Middle frontal gyrus (tissue), 1 donor: ENCODE measurements around the gene VCAN.

ENCODE experiments used
- DNase-seq: peaks from one replicate; pipeline ENCODE4 v3.0.0-alpha.2; 2015; ENCODE audit warnings: low spot score; ENCODE audit errors: extremely low spot score

The VCAN gene

GRCh38 chr5:83494087-83494620 lies 22.6 kb downstream of the VCAN start:
- no peak for DNase-seq

DNA sequence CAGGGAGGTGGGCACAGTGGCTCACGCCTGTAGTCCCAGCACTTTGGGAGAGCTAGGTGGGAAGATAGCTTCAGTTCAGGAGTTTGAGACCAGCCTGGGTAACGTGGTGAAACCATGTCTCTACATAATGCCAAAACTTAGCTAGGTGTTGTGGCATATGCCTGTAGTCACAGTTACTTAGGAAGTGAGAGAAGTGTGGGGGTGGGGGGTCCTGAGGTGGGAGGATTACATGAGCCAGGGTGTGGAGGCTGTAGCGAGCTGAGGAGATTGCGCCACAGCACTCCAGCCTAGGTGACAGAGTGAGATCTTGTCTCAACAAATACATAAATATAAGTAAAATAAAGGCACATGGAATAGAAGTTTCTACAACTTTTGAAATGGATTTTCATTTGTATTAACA lies 23.1 kb downstream of the VCAN start:
- no peak for DNase-seq

DNA sequence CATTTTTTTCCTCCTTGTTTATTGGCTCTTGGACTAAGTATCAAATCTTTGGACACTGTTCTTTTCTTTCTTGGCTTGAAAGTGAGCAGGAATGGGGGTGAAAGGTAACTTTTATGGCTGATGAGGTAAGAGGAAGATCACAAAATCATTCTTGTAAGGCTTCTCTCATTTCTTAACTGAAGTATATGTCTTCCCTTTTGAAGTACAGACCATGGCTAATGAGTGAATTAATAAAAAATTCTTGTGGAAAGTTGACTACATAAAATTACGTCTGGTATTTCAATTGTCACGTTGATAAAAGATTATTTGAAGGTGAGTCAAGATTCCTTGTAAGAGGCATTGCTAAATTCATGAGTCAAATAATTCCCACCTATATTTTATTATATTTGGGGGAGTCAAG lies 25.1 kb downstream of the VCAN start:
- no peak for DNase-seq

DNA sequence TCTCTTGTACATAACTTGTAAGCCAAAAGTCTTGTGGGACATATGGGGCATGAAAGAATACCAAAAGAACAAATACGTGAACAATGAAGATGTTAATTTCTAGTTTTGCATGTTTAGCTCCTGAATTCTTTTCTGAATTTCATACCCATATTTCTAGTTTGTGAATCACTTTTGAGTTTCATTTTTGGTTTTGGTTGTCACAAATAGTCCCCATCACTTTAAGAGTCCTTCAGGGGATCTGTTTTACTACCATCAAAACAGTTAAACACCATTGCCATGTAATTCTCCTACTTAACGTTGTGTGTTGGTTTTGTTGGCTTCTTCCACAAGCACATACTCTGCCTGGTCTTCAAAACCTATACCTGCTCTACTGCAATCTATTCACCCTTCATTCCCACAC lies 27.0 kb downstream of the VCAN start:
- DNase-seq = no peak

- no peak for DNase-seq
These were observed 32.1 kb downstream of the VCAN start for GRCh38 chr5:83503662-83504061.

DNA sequence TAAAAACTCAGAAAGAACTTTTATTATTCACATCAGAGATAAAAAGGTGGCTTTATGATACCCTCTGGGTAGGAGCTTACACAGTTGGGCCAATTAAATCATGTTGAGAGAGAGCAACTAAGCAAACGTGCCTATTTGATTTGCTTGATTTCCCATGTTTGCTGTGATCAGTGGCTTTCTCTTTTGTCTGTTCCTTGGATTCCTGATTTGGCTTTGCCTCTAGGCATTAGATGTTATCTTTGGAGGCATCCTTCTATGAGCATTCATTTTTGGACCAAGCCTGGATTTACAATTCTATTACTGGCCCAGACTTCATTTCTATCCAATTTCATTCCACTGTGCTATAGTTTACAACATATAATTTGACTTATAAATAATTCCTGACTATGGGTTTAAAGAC lies 35.9 kb downstream of the VCAN start:
- no peak for DNase-seq

- DNase-seq = no peak
These were observed 38.0 kb downstream of the VCAN start for GRCh38 chr5:83509540-83509939.

DNA sequence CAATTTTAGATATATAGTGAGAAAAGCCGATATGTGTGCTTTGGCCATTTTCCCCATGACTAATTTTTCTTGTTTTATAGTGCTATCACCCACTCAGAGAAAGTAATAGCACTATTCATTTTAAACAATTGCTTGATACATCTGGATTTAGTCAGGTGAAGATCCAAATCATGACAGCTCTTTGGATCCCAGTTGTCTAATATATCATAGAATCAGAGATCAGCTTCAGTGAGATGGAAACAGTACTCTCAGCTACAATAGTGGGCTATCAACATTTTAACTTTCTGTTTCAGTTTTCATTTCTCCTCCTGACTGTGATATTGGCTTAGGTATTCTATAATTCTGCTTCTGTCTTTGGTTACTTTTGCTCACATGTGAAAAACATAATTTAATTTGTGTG lies 38.7 kb downstream of the VCAN start:
- no peak for DNase-seq

DNA sequence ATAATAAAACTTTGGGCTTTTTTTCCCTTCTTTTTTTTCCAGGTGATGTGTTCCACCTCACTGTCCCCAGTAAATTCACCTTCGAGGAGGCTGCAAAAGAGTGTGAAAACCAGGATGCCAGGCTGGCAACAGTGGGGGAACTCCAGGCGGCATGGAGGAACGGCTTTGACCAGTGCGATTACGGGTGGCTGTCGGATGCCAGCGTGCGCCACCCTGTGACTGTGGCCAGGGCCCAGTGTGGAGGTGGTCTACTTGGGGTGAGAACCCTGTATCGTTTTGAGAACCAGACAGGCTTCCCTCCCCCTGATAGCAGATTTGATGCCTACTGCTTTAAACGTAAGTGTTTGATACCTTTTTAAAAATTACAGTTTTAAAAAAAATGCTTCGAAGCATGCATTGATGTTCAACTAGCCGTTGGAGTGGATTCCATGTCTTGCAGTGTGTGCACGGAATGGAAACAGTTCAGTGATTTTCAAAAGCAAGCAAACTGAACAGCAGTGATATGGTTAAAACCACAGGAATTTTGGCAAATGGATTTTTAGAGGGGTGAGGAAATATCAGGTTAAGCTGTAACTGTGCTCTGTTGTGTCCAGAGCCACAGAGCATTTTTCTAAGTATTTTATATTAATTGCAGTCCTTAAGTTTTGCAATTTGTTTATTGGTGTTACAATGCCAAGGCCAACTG lies 40.7 kb downstream of the VCAN start:
- DNase-seq = no peak

- DNase-seq = no peak
These were observed 41.5 kb downstream of the VCAN start for GRCh38 chr5:83513081-83513480.

DNA sequence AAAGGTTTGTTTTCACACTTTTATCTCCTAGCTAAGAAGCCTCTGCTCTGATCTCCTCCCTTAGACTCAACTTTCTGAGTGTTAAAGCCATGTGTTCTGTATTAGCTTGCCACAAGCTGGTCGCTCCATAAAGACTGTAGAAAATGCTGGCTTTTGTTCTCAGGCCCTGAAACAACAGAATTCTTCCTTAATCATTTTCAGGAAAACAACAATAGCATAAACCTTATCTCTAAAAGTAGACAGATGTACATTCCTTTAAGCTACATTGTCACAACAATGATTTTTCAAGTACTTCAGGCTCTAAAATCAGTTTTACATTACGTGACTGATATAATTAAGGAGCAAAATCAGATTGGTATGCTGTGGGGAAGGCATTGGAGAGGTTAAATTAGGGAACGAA lies 41.9 kb downstream of the VCAN start:
- no peak for DNase-seq

GRCh38 chr5:83516377-83516776 lies 44.8 kb downstream of the VCAN start:
- DNase-seq = no peak

- DNase-seq = no peak
These were observed 45.6 kb downstream of the VCAN start for GRCh38 chr5:83517072-83517687.

GRCh38 chr5:83517688-83518085 lies 46.1 kb downstream of the VCAN start:
- DNase-seq = no peak

- DNase-seq = no peak
These were observed 46.9 kb downstream of the VCAN start for GRCh38 chr5:83518319-83519061.

GRCh38 chr5:83522446-83522845 lies 50.9 kb downstream of the VCAN start:
- no peak for DNase-seq

GRCh38 chr5:83523929-83524328 lies 52.4 kb downstream of the VCAN start:
- DNase-seq = no peak

DNA sequence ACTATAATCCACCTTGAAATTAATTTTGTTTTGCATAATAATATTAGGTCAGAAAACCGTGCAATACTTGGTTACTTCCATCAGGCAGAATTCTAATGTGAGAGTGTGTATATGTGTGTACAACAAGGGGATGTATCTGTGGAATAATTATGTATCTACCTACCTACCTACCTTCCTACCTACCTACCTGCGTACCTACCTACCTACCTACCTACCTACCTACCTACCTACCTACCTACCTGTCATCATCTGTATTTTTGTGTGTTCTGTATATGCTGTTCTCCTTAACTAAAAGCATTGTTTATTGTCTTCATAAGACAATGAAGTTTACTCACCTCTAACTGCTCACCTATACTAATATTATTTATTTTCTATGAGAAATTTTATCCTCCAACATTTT lies 52.8 kb downstream of the VCAN start:
- DNase-seq = no peak

DNA sequence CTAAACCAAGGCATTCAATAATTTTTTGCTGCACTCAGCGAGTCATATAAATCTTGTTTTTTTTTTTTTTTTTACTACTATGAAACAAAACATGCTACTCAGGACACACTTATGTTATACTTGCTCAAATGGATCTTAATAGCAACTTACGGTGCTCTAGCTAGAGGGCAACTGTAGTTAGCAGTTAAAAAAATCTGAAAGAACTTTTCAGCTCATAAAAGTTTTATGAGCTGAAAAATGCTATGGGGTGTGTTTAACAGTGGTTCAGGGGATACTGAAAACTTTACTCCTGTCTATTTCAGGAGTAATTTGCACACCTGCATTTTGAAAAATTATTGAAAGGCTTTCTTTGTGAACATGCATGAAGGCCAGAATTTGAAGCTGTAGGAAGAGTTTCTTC lies 53.4 kb downstream of the VCAN start:
- no peak for DNase-seq

DNA sequence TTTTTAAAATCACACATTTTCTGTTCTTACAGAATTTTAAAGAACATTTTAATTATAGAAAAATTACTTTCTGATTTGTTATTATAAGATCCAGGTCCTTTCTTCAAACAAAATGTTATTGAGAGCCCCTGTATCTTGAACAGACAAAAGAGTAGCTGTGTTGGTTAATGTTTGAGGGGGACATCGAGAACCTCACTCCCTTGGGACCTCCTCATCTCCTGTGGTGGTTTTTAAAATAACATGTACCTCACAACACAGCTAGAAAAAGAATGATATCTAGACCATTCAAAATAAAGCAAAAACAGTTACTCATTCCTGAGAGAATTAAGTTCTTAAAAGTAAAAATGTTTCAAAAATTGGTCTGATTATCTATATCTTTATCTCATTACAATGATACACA lies 54.7 kb downstream of the VCAN start:
- DNase-seq = no peak

DNA sequence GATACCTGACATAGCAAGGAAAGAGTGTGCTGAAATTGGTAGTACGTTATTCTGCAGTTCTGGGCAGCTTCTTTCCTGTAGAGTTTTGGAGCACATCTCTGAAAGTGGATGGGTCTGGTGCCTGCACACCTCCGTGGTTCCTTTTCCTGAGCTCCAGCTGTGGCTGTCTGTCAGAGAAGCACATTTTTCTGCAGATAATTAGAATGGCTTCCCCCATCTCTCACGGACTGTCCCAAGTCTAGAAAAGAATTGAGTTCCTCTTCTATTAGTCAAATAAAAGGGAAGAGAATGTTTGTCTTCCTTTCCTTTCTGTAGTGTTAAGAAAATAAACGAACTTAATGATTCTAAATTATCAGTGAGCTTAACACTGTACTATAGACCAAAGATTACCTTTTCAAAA lies 55.7 kb downstream of the VCAN start:
- no peak for DNase-seq

GRCh38 chr5:83527722-83528438 lies 56.3 kb downstream of the VCAN start:
- no peak for DNase-seq
